B cell (primary cell): ENCODE data around the gene KAZN. TPM values are rescaled to one million over a fixed set of nuclear protein-coding genes. Genes with fewer than 3 reads are reported as not detected.

Source experiments
- ATAC-seq: fragments of 200-7000 bp; cut with Tn5 transposase; one replicate; pipeline ENCODE4 v1.10.0; 2021; ENCODE audit warnings: low read depth, mild to moderate bottlenecking, moderate number of reproducible peaks, moderate library complexity
- CTCF ChIA-PET: fragments of 350-600 bp; sonication (Branson Sonifier 250); formaldehyde crosslinking; loops from one replicate; lab custom pipeline; 2021; ENCODE audit warnings: antibody characterized with exemption, inconsistent platforms; lab: Charles Lee
- POLR2A ChIA-PET: fragments of 350-600 bp; sonication (Branson Sonifier 250); formaldehyde crosslinking; loops from one replicate; lab custom pipeline; 2021; ENCODE audit warnings: antibody characterized with exemption; lab: Charles Lee
- DNase-seq: peaks from one replicate; pipeline ENCODE4 v3.0.0; 2013
- H2AFZ ChIP-seq: 2 replicates; pipeline ENCODE4 v1.6.1; 2012; ENCODE audit warnings: mild to moderate bottlenecking, low read depth, low read length; ENCODE audit not compliant: insufficient read depth, poor library complexity, severe bottlenecking
- H3K27ac ChIP-seq, 2 donors: 1 replicate in 1 of 2; 2 replicates in 1 of 2; pipeline ENCODE4 v1.5.1; 2012 to 2013; ENCODE audit warnings: low read length in 2 of 2, mild to moderate bottlenecking in 2 of 2, moderate library complexity in 1 of 2
- H3K27me3 ChIP-seq, 4 experiments: fragments of 200-600 bp in 1 of 4; sonication (generic) in 1 of 4; replicated peaks in 1 of 4; 1 replicate in 2 of 4; 2 replicates in 2 of 4; pipeline versions ENCODE4 v1.6.1 to v1.7.0; 2013 to 2016; ENCODE audit warnings: low read length in 3 of 4, mild to moderate bottlenecking in 2 of 4, mixed read lengths in 1 of 4, moderate library complexity in 1 of 4; ENCODE audit not compliant: insufficient read depth in 4 of 4, control insufficient read depth in 3 of 4; ENCODE audit errors: control extremely low read depth in 1 of 4
- H3K36me3 ChIP-seq, 2 experiments: replicated peaks in 1 of 2; 1 replicate in 1 of 2; 2 replicates in 1 of 2; pipeline versions ENCODE4 v1.6.1 to v1.7.1; 2013; ENCODE audit warnings: low read length in 1 of 2; ENCODE audit not compliant: insufficient read depth in 2 of 2, control insufficient read depth in 1 of 2; ENCODE audit errors: control extremely low read depth in 1 of 2, extremely low read depth in 1 of 2
- H3K4me1 ChIP-seq, 2 donors: fragments of 200-600 bp in 1 of 2; sonication (generic) in 1 of 2; 1 replicate in 1 of 2; 2 replicates in 1 of 2; pipeline versions ENCODE4 v1.5.1 to v1.6.1; 2013 to 2017; ENCODE audit warnings: low read length in 2 of 2; ENCODE audit not compliant: control insufficient read depth in 2 of 2, insufficient read depth in 2 of 2
- H3K4me2 ChIP-seq: replicated peaks from 2 replicates; pipeline ENCODE3; 2012; ENCODE audit warnings: mild to moderate bottlenecking, low read depth, low read length; ENCODE audit not compliant: poor library complexity, severe bottlenecking
- H3K4me3 ChIP-seq, 5 experiments: fragments of 200-600 bp in 1 of 5; sonication (generic) in 1 of 5; 1 replicate in 3 of 5; 2 replicates in 2 of 5; pipeline versions ENCODE4 v1.5.1 to v1.7.0; 2011 to 2016; ENCODE audit warnings: low read length in 4 of 5, mild to moderate bottlenecking in 4 of 5, low read depth in 2 of 5, control low read depth in 1 of 5, moderate library complexity in 1 of 5; ENCODE audit not compliant: insufficient read depth in 1 of 5; ENCODE audit errors: control extremely low read depth in 1 of 5, extremely low read depth in 1 of 5
- H3K79me2 ChIP-seq: fragments of 200-600 bp; sonication (generic); one replicate; pipeline ENCODE4 v1.6.0; 2016; ENCODE audit warnings: low read length; ENCODE audit not compliant: control insufficient read depth, insufficient read depth
- H3K9ac ChIP-seq: fragments of 200-600 bp; sonication (generic); 2 replicates; pipeline ENCODE4 v1.6.1; 2017; ENCODE audit warnings: mild to moderate bottlenecking, low read length, moderate library complexity
- H3K9me3 ChIP-seq, 3 donors: one replicate each; pipeline versions ENCODE4 v1.6.1 to v1.7.1; 2013; ENCODE audit warnings: low read length in 2 of 3; ENCODE audit not compliant: control insufficient read depth in 2 of 3, insufficient read depth in 1 of 3; ENCODE audit errors: control extremely low read depth in 1 of 3
- H4K20me1 ChIP-seq: 2 replicates; pipeline ENCODE4 v1.6.0; 2012; ENCODE audit warnings: mild to moderate bottlenecking, low read length; ENCODE audit not compliant: insufficient read depth, control insufficient read depth, poor library complexity, severe bottlenecking
- H3K27ac Mint-ChIP-seq: one replicate; pipeline ENCODE4 v1.8.0; 2021; ENCODE audit warnings: mixed read lengths
- H3K27me3 Mint-ChIP-seq: one replicate; pipeline ENCODE4 v1.8.0; 2021; ENCODE audit warnings: mixed read lengths
- H3K4me1 Mint-ChIP-seq: one replicate; pipeline ENCODE4 v1.8.0; 2021; ENCODE audit warnings: mixed read lengths
- H3K4me3 Mint-ChIP-seq: one replicate; pipeline ENCODE4 v1.8.0; 2021; ENCODE audit warnings: mixed read lengths
- H3K9me3 Mint-ChIP-seq: one replicate; pipeline ENCODE4 v1.8.0; 2022; ENCODE audit warnings: mixed read lengths; ENCODE audit not compliant: insufficient read depth
- EZH2 ChIP-seq: IDR thresholded peaks from 2 replicates; pipeline ENCODE4 v1.6.1; 2012; ENCODE audit warnings: borderline replicate concordance, low read depth, mild to moderate bottlenecking, moderate library complexity, low read length; ENCODE audit not compliant: insufficient read depth, poor library complexity, severe bottlenecking
- WGBS: methylation state at CpG from one replicate; pipeline ENCODE4 v1.1.5; 2013; ENCODE audit warnings: missing lambda C conversion rate; ENCODE audit not compliant: insufficient coverage; 5-methylcytosine and 5-hydroxymethylcytosine counted together
- intact Hi-C: fragments of 100-400 bp; cut with micrococcal nuclease; formaldehyde crosslinking; loops from one replicate; pipeline ENCODE4 v1.10.0; 2022
- polyA plus RNA-seq: library from polyadenylated mRNA; depleted of rRNA; stranded (reverse); fragments of >200 nt; gene quantifications from 2 replicates; pipeline ENCODE4 v1.2.3, GENCODE V29; 2012
- total RNA-seq, 2 donors: library from RNA; stranded (reverse); fragments of 120-200 nt in 1 of 2; gene quantifications; 1 replicate in 1 of 2; 2 replicates in 1 of 2; pipeline versions ENCODE4 v1.2.3 to v1.2.4, GENCODE V29; 2013 to 2022
- TF ChIP-seq, protein P1 (sequence below): fragments of 200-600 bp; IDR thresholded peaks from one replicate; pipeline ENCODE4 v1.8.0; 2022; ENCODE audit warnings: antibody characterized with exemption, mild to moderate bottlenecking

KAZN gene
- total and polyA plus RNA-seq, 2 donors (not counting 1 experiment from before 2014, with no cell fraction given): 0.13 to 0.39 TPM

DNA sequence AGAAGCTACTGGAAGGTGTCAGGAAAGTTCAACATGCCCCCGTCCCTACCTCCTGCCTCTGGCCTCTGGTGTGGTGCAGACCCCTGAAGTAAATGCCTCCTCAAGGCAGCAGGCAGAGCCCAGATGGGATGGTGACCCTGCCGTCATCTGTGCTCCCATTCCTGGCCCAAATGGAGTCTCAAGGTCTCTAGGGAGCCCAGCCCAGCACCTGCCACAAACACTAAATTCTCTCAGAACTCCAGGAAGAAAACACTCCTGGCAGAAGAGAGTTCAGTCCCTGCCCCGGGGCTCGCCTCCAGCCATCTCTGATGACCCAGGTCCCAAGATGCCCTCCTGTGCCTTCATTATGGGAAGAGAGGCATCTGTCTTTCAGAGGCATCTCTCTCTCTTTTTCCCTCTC is 293.5 kb downstream of the KAZN start:
- Histone ChIP-seq H3K4me2 (no peak overlapping the region), H3K4me3 (no peak overlapping the region), H3K27me3 (peaks cover 0 to 11% (median 2%) of the 10 kb centered on the region in 4 experiments), H4K20me1 (no peaks in the 10 kb centered on the region), H2AFZ (no peak overlapping the region), H3K79me2 (no peaks in the 10 kb centered on the region), H3K9ac (no peak overlapping the region), H3K36me3 (no peaks in the 10 kb centered on the region), H3K4me1 (no peaks in the 10 kb centered on the region), H3K27ac (no peak overlapping the region), H3K9me3 (no peaks in the 10 kb centered on the region)
- ATAC-seq (no peak), DNase-seq (no peak)
- ChIA-PET POLR2A (no interaction called here), CTCF (no interaction called here)
- Mint-ChIP-seq H3K4me3 (no peak overlapping the region), H3K27me3 (peaks cover 23% of the 10 kb centered on the region), H3K27ac (no peak overlapping the region), H3K9me3 (no peaks in the 10 kb centered on the region), H3K4me1 (no peaks in the 10 kb centered on the region)
- WGBS: 79% methylated on average over 4 of the region's 4 CpGs
- TF ChIP-seq, protein P1, sequence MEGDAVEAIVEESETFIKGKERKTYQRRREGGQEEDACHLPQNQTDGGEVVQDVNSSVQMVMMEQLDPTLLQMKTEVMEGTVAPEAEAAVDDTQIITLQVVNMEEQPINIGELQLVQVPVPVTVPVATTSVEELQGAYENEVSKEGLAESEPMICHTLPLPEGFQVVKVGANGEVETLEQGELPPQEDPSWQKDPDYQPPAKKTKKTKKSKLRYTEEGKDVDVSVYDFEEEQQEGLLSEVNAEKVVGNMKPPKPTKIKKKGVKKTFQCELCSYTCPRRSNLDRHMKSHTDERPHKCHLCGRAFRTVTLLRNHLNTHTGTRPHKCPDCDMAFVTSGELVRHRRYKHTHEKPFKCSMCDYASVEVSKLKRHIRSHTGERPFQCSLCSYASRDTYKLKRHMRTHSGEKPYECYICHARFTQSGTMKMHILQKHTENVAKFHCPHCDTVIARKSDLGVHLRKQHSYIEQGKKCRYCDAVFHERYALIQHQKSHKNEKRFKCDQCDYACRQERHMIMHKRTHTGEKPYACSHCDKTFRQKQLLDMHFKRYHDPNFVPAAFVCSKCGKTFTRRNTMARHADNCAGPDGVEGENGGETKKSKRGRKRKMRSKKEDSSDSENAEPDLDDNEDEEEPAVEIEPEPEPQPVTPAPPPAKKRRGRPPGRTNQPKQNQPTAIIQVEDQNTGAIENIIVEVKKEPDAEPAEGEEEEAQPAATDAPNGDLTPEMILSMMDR: no peak
- TF ChIP-seq EZH2: no peak
- intact Hi-C loops: no loop called here

DNA sequence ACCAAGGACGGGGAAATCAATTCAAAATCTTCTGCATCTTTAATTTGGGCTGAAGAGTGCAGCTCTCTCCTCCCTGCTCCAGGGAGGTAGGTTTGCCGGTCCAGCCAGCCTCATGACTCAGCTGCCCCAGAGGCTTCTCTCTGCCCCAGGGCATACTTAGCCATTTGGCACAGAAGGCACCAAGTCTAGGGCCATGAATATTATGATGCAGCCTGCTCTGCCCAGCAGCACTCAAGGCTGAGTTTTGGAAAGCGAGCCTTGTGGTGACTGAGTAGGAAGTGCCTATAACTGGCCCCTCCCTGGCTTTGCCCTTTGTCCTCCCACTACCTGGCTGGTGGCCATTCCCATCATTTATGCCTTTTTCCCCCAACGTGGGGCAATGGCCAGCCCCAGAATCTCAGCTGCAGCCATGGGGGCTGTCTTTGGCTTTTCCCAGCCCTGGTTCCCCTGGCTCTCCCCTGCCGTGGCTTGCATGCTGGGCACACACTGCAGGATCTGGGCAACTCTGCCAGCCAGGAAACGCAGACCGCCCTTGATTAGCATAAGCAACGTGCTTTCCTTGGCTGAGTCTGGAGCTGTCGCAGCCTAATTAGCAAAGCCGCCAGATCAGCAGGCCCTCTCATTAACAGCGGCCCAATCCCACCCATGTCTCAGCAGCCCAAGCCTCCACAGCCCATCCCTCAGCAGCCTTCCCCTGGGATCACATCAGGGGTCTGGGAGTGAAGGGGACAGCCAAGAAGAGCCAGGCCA is 296.5 kb downstream of the KAZN start:
- H3K9ac ChIP-seq: no peak overlapping the region

More for the DNA sequence above, 296.5 kb downstream of the KAZN start:
- intact Hi-C loops: no loop called here
- no peaks in the 10 kb centered on the region for H3K79me2 ChIP-seq
- H3K4me3 Mint-ChIP-seq: no peak overlapping the region
- no peak overlapping the region for H3K4me3 ChIP-seq
- no peak overlapping the region for H3K27ac Mint-ChIP-seq
- no peaks in the 10 kb centered on the region for H3K4me1 ChIP-seq
- DNase-seq (no peak), ATAC-seq (no peak)
- H4K20me1 ChIP-seq: no peaks in the 10 kb centered on the region
- CTCF ChIA-PET: no interaction called here
- H3K9me3 ChIP-seq: no peaks in the 10 kb centered on the region
- TF ChIP-seq, protein P1: no peak
- TF ChIP-seq EZH2: no peak
- peaks cover 0 to 8% (median 2%) of the 10 kb centered on the region in 4 experiments for H3K27me3 ChIP-seq
- peaks cover 31% of the 10 kb centered on the region for H3K27me3 Mint-ChIP-seq
- H3K27ac ChIP-seq: no peak overlapping the region
- no peaks in the 10 kb centered on the region for H3K36me3 ChIP-seq
- POLR2A ChIA-PET: no interaction called here
- no peaks in the 10 kb centered on the region for H3K4me1 Mint-ChIP-seq
- no peak overlapping the region for H2AFZ ChIP-seq
- H3K9me3 Mint-ChIP-seq: no peaks in the 10 kb centered on the region
- WGBS: 73% methylated on average over 10 of the region's 11 CpGs
- H3K4me2 ChIP-seq: no peak overlapping the region
